Cardiac muscle cell (in vitro differentiated cells and primary cell): Measurements from ENCODE around the gene SH3BP4. TPM values are rescaled to one million over a fixed set of nuclear protein-coding genes. Genes with fewer than 3 reads are reported as not detected.

Experiments used
- DNase-seq, 2 donors: peaks; one replicate each; pipeline versions ENCODE4 v3.0.0 to v3.0.0-alpha.2; 2010 to 2017; ENCODE audit warnings: low read depth in 1 of 2, low spot score in 1 of 2
- H3K27ac ChIP-seq: fragments of 200-600 bp; sonication (generic); 2 replicates; pipeline ENCODE4 v1.5.1; 2016
- H3K27me3 ChIP-seq: fragments of 200-600 bp; sonication (generic); 2 replicates; pipeline ENCODE4 v1.6.0; 2016; ENCODE audit warnings: control low read depth
- H3K36me3 ChIP-seq: fragments of 200-600 bp; sonication (generic); 2 replicates; pipeline ENCODE4 v1.5.1; 2016; ENCODE audit warnings: control low read depth
- H3K4me1 ChIP-seq: fragments of 200-600 bp; sonication (generic); 2 replicates; pipeline ENCODE4 v1.8.1; 2017; ENCODE audit warnings: low read depth, mild to moderate bottlenecking, mixed run types
- H3K4me3 ChIP-seq: fragments of 200-600 bp; sonication (generic); 2 replicates; pipeline ENCODE4 v1.5.1; 2016; ENCODE audit warnings: mild to moderate bottlenecking
- H3K9me3 ChIP-seq: fragments of 200-600 bp; sonication (generic); 2 replicates; pipeline ENCODE4 v1.5.1; 2017; ENCODE audit warnings: low read depth, mild to moderate bottlenecking, control low read depth
- CTCF ChIP-seq: IDR thresholded peaks from 2 replicates; pipeline ENCODE4 v1.5.1; 2012; ENCODE audit warnings: low read depth, mild to moderate bottlenecking, low read length
- polyA plus RNA-seq: library from polyadenylated mRNA; unstranded; fragments of >200 nt; fragmentation: Nextera tagmentation; extraction: Ambion mirVana; gene quantifications from 2 replicates; pipeline ENCODE4 v1.2.1, GENCODE V29; 2016
- total RNA-seq: library from RNA; depleted of rRNA; stranded (reverse); fragments of >200 nt; gene quantifications from 2 replicates; pipeline ENCODE4 v1.2.3, GENCODE V29; 2016

SH3BP4 gene
- total and polyA plus RNA-seq, 2 experiments from 2014 or later = 35.8 to 71.3 TPM

GRCh38 chr2:234996069-234996940, 44.5 kb downstream of the SH3BP4 start:
- Histone ChIP-seq H3K4me3 (no peak overlapping the region), H3K9me3 (no peaks in the 10 kb centered on the region), H3K36me3 (peaks cover 8% of the 10 kb centered on the region), H3K27ac (peak overlapping the region; percentile 100), H3K27me3 (no peaks in the 10 kb centered on the region), H3K4me1 (peaks cover 90% of the 10 kb centered on the region)
- TF ChIP-seq CTCF = peak; percentile 28
- peak; percentile 83 to 95 for DNase-seq

GRCh38 chr2:234996941-234997270, 45.1 kb downstream of the SH3BP4 start:
- no peak for DNase-seq
- Histone ChIP-seq H3K27me3 (no peaks in the 10 kb centered on the region), H3K9me3 (no peaks in the 10 kb centered on the region), H3K36me3 (peaks cover 8% of the 10 kb centered on the region), H3K27ac (peak overlapping the region; percentile 100), H3K4me1 (peaks cover 90% of the 10 kb centered on the region), H3K4me3 (no peak overlapping the region)
- TF ChIP-seq CTCF = no peak

- Histone ChIP-seq H3K27ac (peak overlapping the region; percentile 100), H3K4me3 (no peak overlapping the region), H3K4me1 (peaks cover 89% of the 10 kb centered on the region), H3K36me3 (peaks cover 8% of the 10 kb centered on the region), H3K9me3 (no peaks in the 10 kb centered on the region), H3K27me3 (no peaks in the 10 kb centered on the region)
- DNase-seq = no peak
- TF ChIP-seq CTCF = no peak
These were observed 45.6 kb downstream of the SH3BP4 start for GRCh38 chr2:234997389-234997788.

GRCh38 chr2:234998404-234999211, 46.8 kb downstream of the SH3BP4 start:
- peaks cover 92% of the 10 kb centered on the region for H3K4me1 ChIP-seq
- no peak overlapping the region for H3K4me3 ChIP-seq
- peak in 1 of 2 donors; percentile 80 for DNase-seq
- peak overlapping the region; percentile 100 for H3K27ac ChIP-seq
- TF ChIP-seq CTCF = no peak
- no peaks in the 10 kb centered on the region for H3K27me3 ChIP-seq
- H3K9me3 ChIP-seq = no peaks in the 10 kb centered on the region
- peaks cover 8% of the 10 kb centered on the region for H3K36me3 ChIP-seq

GRCh38 chr2:234999740-235000425, 48.1 kb downstream of the SH3BP4 start:
- H3K27ac ChIP-seq = peak overlapping the region; percentile 100
- H3K9me3 ChIP-seq = no peaks in the 10 kb centered on the region
- H3K4me1 ChIP-seq = peaks cover 81% of the 10 kb centered on the region

More at GRCh38 chr2:234999740-235000425, 48.1 kb downstream of the SH3BP4 start:
- no peak for DNase-seq
- no peak for TF ChIP-seq CTCF
- no peaks in the 10 kb centered on the region for H3K27me3 ChIP-seq
- H3K4me3 ChIP-seq = no peak overlapping the region
- H3K36me3 ChIP-seq = peaks cover 8% of the 10 kb centered on the region
